Esophagus squamous epithelium (tissue), 5 donors: Measurements from ENCODE around the gene CRTC2. TPM values are rescaled to one million over a fixed set of nuclear protein-coding genes. Genes with fewer than 3 reads are reported as not detected.

Source experiments
- DNase-seq: peaks from one replicate; lab custom pipeline; 2025; lab: John Stamatoyannopoulos, UW
- H3K27ac ChIP-seq, 4 donors: fragments of 200-600 bp; sonication (generic); one replicate each; pipeline ENCODE4 v1.5.1; 2016 to 2019; ENCODE audit warnings: mild to moderate bottlenecking in 1 of 4
- H3K27me3 ChIP-seq, 4 donors: fragments of 200-600 bp; sonication (generic); 1 replicate in 3 of 4; 2 replicates in 1 of 4; pipeline versions ENCODE4 v1.5.1 to v1.6.0; 2017 to 2021; ENCODE audit warnings: antibody characterized with exemption in 1 of 4
- H3K36me3 ChIP-seq, 3 donors: fragments of 200-600 bp; sonication (generic); one replicate each; pipeline ENCODE4 v1.5.1; 2016 to 2019
- H3K4me1 ChIP-seq, 3 donors: fragments of 200-600 bp; sonication (generic); one replicate each; pipeline ENCODE4 v1.5.1; 2017 to 2019
- H3K4me3 ChIP-seq, 4 donors: fragments of 200-600 bp; sonication (generic); 1 replicate in 3 of 4; 2 replicates in 1 of 4; pipeline ENCODE4 v1.5.1; 2016 to 2019; ENCODE audit warnings: mild to moderate bottlenecking in 2 of 4, moderate library complexity in 1 of 4
- H3K9me3 ChIP-seq, 3 donors: fragments of 200-600 bp; sonication (generic); one replicate each; pipeline ENCODE4 v1.5.1; 2016 to 2019
- CTCF ChIP-seq, 6 experiments: fragments of 450-650 bp in 4 of 6; fragments of 200-600 bp in 2 of 6; sonication (generic) in 2 of 6; IDR thresholded peaks; one replicate each; pipeline ENCODE4 v1.5.1; 2016 to 2019; ENCODE audit warnings: antibody characterized with exemption in 6 of 6, mild to moderate bottlenecking in 4 of 6, moderate library complexity in 4 of 6
- POLR2A ChIP-seq, 4 donors: fragments of 450-650 bp; IDR thresholded peaks; one replicate each; pipeline ENCODE4 v1.6.1; 2017; ENCODE audit warnings: antibody characterized with exemption in 4 of 4, mild to moderate bottlenecking in 4 of 4, moderate library complexity in 3 of 4
- WGBS, 2 donors: methylation state at CpG; one replicate each; pipeline ENCODE4 v1.1.5; 2018; 5-methylcytosine and 5-hydroxymethylcytosine counted together
- intact Hi-C: fragments of 100-400 bp; cut with DNase I; formaldehyde crosslinking; loops from one replicate; pipeline ENCODE4 v1.15.0; 2022
- total RNA-seq, 4 donors: library from RNA; depleted of rRNA; stranded (reverse); fragments of >200 nt; gene quantifications; one replicate each; pipeline ENCODE4 v1.1.0, GENCODE V29; 2016
- donor health status: DM: yes; HTN: yes; CAD: no.

Gene CRTC2
- total RNA-seq, 4 donors from 2014 or later, result 7.5 to 13.2 (median 8.0) TPM

- Histone ChIP-seq H3K4me1 (peaks cover 0 to 32% (median 19%) of the 10 kb centered on the region in 3 donors), H3K4me3 (peak overlapping the region; percentile 84 to 90 (median 88)), H3K9me3 (no peaks in the 10 kb centered on the region), H3K27me3 (no peaks in the 10 kb centered on the region), H3K27ac (peak overlapping the region; percentile 90 to 94 (median 94)), H3K36me3 (peaks cover 8 to 72% (median 22%) of the 10 kb centered on the region in 3 donors)
- DNase-seq, result no peak
- TF ChIP-seq POLR2A (IDR thresholded peaks at IDR 0.05) (no peak), CTCF (IDR thresholded peaks at IDR 0.05) (no peak)
- intact Hi-C loops, result no loop called here
- WGBS, 2 donors, result 48 to 54% methylated on average over 9 of the region's 9 CpGs
These were observed 20.0 kb upstream of the CRTC2 start for GRCh38 chr1:153978274-153978909.

GRCh38 chr1:153977250-153978240, 19.1 kb upstream of the CRTC2 start, which contains the start of gene JTB:
Gene JTB (minus strand): TSS chr1:153977674. CDS start chr1:153977252, 422 bp downstream.
- peak within 1 kb of the TSS; percentile 90 to 94 (median 94) for H3K27ac ChIP-seq
- peak; percentile 66 for DNase-seq
- WGBS, 2 donors, result 0 to 1% methylated on average over 12 to 20 of the region's 75 CpGs
- H3K4me3 ChIP-seq, result peak within 1 kb of the TSS; percentile 84 to 90 (median 88)
- TF ChIP-seq POLR2A (IDR thresholded peaks at IDR 0.05) (peak in 3 of 4 donors; percentile 69 to 95 (median 84)), CTCF (IDR thresholded peaks at IDR 0.05) (peak in 1 of 6 experiments; percentile 6)
- no peaks in the 10 kb centered on the region for H3K9me3 ChIP-seq
- intact Hi-C loops, result no loop called here
- peaks cover 8 to 72% (median 20%) of the 10 kb centered on the region in 3 donors for H3K36me3 ChIP-seq
- H3K4me1 ChIP-seq, result peaks cover 0 to 32% (median 19%) of the 10 kb centered on the region in 3 donors
- H3K27me3 ChIP-seq, result no peaks in the 10 kb centered on the region

- 0% methylated on average over 6 to 15 of the region's 16 CpGs for WGBS, 2 donors
- H3K4me1 ChIP-seq, result peaks cover 0 to 32% (median 19%) of the 10 kb centered on the region in 3 donors
- peaks cover 8 to 67% (median 17%) of the 10 kb centered on the region in 3 donors for H3K36me3 ChIP-seq
- TF ChIP-seq CTCF (IDR thresholded peaks at IDR 0.05), result no peak
- TF ChIP-seq POLR2A (IDR thresholded peaks at IDR 0.05), result no peak
- H3K4me3 ChIP-seq, result peak overlapping the region; percentile 84 to 90 (median 88)
- no peaks in the 10 kb centered on the region for H3K9me3 ChIP-seq
- H3K27me3 ChIP-seq, result no peaks in the 10 kb centered on the region
- peak overlapping the region; percentile 90 to 94 (median 94) for H3K27ac ChIP-seq
- DNase-seq, result no peak
- intact Hi-C loops, result no loop called here
These were observed 18.4 kb upstream of the CRTC2 start for GRCh38 chr1:153976819-153977249.

- no peak overlapping the region for H3K27ac ChIP-seq
- DNase-seq, result no peak
These were observed 15.1 kb upstream of the CRTC2 start for GRCh38 chr1:153973525-153973924.

More at GRCh38 chr1:153973525-153973924, 15.1 kb upstream of the CRTC2 start:
- intact Hi-C loops, result no loop called here
- TF ChIP-seq POLR2A (IDR thresholded peaks at IDR 0.05) (no peak), CTCF (IDR thresholded peaks at IDR 0.05) (no peak)
- Histone ChIP-seq H3K4me3 (no peak overlapping the region), H3K36me3 (peaks cover 8 to 40% (median 14%) of the 10 kb centered on the region in 3 donors), H3K9me3 (no peaks in the 10 kb centered on the region), H3K4me1 (peaks cover 0 to 31% (median 23%) of the 10 kb centered on the region in 3 donors), H3K27me3 (no peaks in the 10 kb centered on the region)
- WGBS, 2 donors, result 73 to 78% methylated on average over 6 to 7 of the region's 7 CpGs
